Measurements from ENCODE around the gene IL11. TPM values are rescaled to one million over a fixed set of nuclear protein-coding genes. Genes with fewer than 3 reads are reported as not detected.

Gene IL11
- total and polyA plus RNA-seq, 2 of the 8 experiments (the other 6 are each of a cell fraction or from before 2014, with no cell fraction given): 1.7 to 2.8 TPM

- CTCF ChIA-PET (ENCODE audit: partially characterized antibody): interaction anchor here (0.7 to 1.5 kb wide), 13 partner anchors 10 to 119 kb away, joined by 3 to 8 read pairs (median 3); no protein-coding TSS in a partner anchor
- H2BK120ac ChIP-seq (replicated peaks; ENCODE audit: low read depth, low read length): no peak overlapping the region
- FAIRE-seq: no peak
These were observed 2.2 kb downstream of the IL11 start for GRCh38 chr19:55368106-55368505.

More at GRCh38 chr19:55368106-55368505, 2.2 kb downstream of the IL11 start:
- no peak overlapping the region for H3K27ac ChIP-seq (ENCODE audit: low read depth, low read length)
- peaks cover 16 to 49% (median 42%) of the 10 kb centered on the region in 4 experiments for H3K27me3 ChIP-seq (replicated peaks in 1 of 4; ENCODE audit: control insufficient read depth in 3 of 4, extremely low read depth in 1 of 4, insufficient read depth in 3 of 4, low read length in 3 of 4)
- 0 out of 4 replicates have a peak overlapping the region, but pooled peaks of 1 of the 2 experiments have one; percentile 58 for H3K4me2 ChIP-seq (ENCODE audit: insufficient read depth in 1 of 2, low read depth in 2 of 2, low read length in 2 of 2)
- H2BK12ac ChIP-seq (ENCODE audit: low read depth, low read length): 0 out of 2 replicates have a peak overlapping the region, but pooled peaks have one; percentile 43
- H4K91ac ChIP-seq (replicated peaks; ENCODE audit: insufficient read length, low read length): no peak overlapping the region
- no peak overlapping the region for H3K9ac ChIP-seq (replicated peaks in 1 of 4; ENCODE audit: extremely low read depth in 1 of 4, low read depth in 3 of 4, low read length in 3 of 4)
- peak overlapping the region; percentile 72; the same call in 1 of the 2 replicates for H2BK15ac ChIP-seq (ENCODE audit: low read length)
- H2BK20ac ChIP-seq (ENCODE audit: low read length): no peak overlapping the region
- DNase-seq (ENCODE audit: low read depth in 1 of 2, low spot score in 2 of 2): no peak
- no peak overlapping the region for H2AFZ ChIP-seq (ENCODE audit: low read length)
- H3K23ac ChIP-seq (ENCODE audit: insufficient read length): no peak overlapping the region
- peaks cover 0 to 21% (median 15%) of the 10 kb centered on the region in 4 experiments; a peak in 6 of 7 replicates for H3K4me1 ChIP-seq (replicated peaks in 1 of 4; ENCODE audit: control insufficient read depth in 3 of 4, insufficient read depth in 4 of 4, low read length in 3 of 4)
- H3K18ac ChIP-seq (ENCODE audit: extremely low read depth, low read length): no peak overlapping the region
- H2AK5ac ChIP-seq (ENCODE audit: low read depth, low read length): no peak overlapping the region
- no peaks in the 10 kb centered on the region for H4K20me1 ChIP-seq (replicated peaks in 1 of 2; ENCODE audit: control insufficient read depth in 1 of 2, insufficient read depth in 2 of 2, low read length in 2 of 2)
- H3K36me3 ChIP-seq (ENCODE audit: control insufficient read depth in 2 of 4, insufficient read depth in 4 of 4, low read length in 3 of 4): no peaks in the 10 kb centered on the region
- no peak overlapping the region for H3K14ac ChIP-seq (ENCODE audit: insufficient read length)
- no peak overlapping the region for H4K5ac ChIP-seq (ENCODE audit: insufficient read length, low read depth, low read length)
- H3K9me3 ChIP-seq (ENCODE audit: insufficient read depth in 2 of 2, low read depth in 1 of 2, low read length in 1 of 2): no peaks in the 10 kb centered on the region
- no peak overlapping the region for H2BK5ac ChIP-seq (ENCODE audit: low read depth, low read length)
- no peaks in the 10 kb centered on the region for H3K79me2 ChIP-seq (ENCODE audit: control insufficient read depth in 1 of 2, insufficient read depth in 2 of 2, low read length in 2 of 2)
- no peak overlapping the region for H3K4ac ChIP-seq (replicated peaks; ENCODE audit: insufficient read length, low read depth, low read length)
- no peaks in the 10 kb centered on the region for H3K79me1 ChIP-seq (ENCODE audit: low read depth, low read length)
- no peak overlapping the region for H3K56ac ChIP-seq (replicated peaks; ENCODE audit: insufficient read length, low read depth, low read length)
- H3K23me2 ChIP-seq (ENCODE audit: low read depth, low read length): peaks cover 9% of the 10 kb centered on the region; the same call in 1 of the 2 replicates
- TF ChIP-seq RAD21 (IDR thresholded peaks at IDR 0.05 in 1 of 2, conservative IDR thresholded peaks at IDR 0.05 in 1 of 2; ENCODE audit: low read depth in 2 of 2, low read length in 2 of 2): no peak
- no peak overlapping the region for H4K8ac ChIP-seq (ENCODE audit: extremely low read depth, insufficient read depth, low read length)
- no peak overlapping the region for H3K4me3 ChIP-seq (ENCODE audit: extremely low read depth in 1 of 4, insufficient read depth in 2 of 4, low read depth in 3 of 4, low read length in 4 of 4)
- WGBS, 2 experiments (ENCODE audit: extremely low coverage in 1 of 2, insufficient coverage in 1 of 2, insufficient read length in 1 of 2, insufficient replicate concordance in 2 of 2, low coverage in 1 of 2, low lambda C conversion rate in 2 of 2, missing lambda C conversion rate in 1 of 2): 65% methylated on average over 4 of the region's 16 CpGs; no CpG with 5 or more reads in 1 of the 2 experiments
- POLR2A ChIA-PET (ENCODE audit: partially characterized antibody): interaction anchor here (1.2 to 7.1 kb wide), 9 partner anchors 9 to 109 kb away, joined by 3 to 58 read pairs (median 14); partner anchors contain the start of genes KMT5C, RPL28, TMEM190 and TMEM238
